Measurements from ENCODE around the gene ZNF423.

DNA sequence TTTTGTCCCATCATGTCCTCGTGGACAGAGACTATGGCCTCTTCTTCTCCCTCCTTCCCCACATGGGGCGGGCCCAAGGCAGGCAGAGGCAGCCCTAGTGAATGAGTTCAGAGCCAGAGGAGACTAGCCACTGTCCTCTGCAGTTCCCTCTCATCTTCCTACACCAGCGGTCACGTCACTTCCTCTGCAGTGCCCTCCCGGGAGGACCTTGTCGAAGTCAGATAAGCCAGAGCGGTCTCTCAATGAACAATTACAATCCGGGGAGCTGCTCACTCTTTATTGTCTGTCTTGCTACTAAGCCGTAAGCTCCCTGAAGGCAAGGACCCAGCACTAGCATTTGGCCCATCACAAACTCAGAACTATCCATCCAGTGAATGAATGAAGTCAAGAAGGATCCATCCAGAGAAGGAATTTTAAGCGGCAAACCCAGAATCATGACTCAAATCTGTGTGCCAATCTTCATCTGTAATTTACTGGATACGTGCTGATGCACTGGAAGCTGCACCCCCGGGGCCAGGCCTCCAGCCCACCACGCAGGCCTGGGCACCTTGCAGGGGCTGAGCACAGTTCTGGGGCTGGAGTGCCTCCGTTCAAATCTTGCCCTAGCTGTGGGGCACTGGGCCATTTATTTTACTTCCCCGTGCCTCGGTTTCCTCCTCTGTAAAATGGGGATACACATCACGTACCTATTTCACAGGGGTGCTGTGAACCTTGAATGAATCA lies 18.1 kb downstream of the ZNF423 start:
- TF ChIP-seq GATA2 (IDR thresholded peaks at IDR 0.05; ENCODE audit: low read depth, low read length) (no peak), GATA3 (IDR thresholded peaks at IDR 0.05; ENCODE audit: low read depth, low read length) (no peak)

All from SH-SY5Y (cell line).